Activated CD4-positive, alpha-beta T cell treated with anti-CD3 and anti-CD28 coated beads, Interleukin-2, amount 50 U/mL, for 4 hours (primary cell): ENCODE data around the gene SUGP2.
"Not testable (repeated sequence)": the region's sequence is repeated elsewhere in the genome, so short reads cannot be mapped to it uniquely, and the experiment has no call there.

Experiments
- DNase-seq, 2 experiments: peaks; one replicate each; pipeline ENCODE4 v3.0.0-alpha.2; 2020

SUGP2 gene

GRCh38 chr19:18989316-18989715 lies 44.0 kb downstream of the SUGP2 start:
- DNase-seq = no peak

DNA sequence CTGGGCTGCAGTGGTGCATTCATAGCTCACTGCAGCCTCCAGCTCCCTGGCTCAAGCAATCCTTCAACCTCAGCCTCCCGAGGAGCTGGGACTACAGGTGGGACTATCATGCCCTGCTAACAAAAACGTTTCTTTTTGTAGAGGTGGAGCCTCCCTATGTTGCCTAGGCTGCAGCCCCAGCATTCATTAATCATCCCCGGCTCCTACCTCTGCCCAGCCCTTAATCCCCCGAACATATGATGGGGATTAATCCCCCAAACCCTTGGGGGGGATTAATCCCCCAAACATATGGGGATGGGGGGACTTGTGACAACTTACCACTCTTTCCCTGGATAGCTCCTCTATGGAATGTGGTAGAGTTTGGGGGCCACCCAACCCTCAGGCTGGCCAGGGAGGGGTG lies 45.9 kb downstream of the SUGP2 start:
- DNase-seq = no peak

- DNase-seq = no peak
These were observed 48.1 kb downstream of the SUGP2 start for GRCh38 chr19:18985257-18985656.

DNA sequence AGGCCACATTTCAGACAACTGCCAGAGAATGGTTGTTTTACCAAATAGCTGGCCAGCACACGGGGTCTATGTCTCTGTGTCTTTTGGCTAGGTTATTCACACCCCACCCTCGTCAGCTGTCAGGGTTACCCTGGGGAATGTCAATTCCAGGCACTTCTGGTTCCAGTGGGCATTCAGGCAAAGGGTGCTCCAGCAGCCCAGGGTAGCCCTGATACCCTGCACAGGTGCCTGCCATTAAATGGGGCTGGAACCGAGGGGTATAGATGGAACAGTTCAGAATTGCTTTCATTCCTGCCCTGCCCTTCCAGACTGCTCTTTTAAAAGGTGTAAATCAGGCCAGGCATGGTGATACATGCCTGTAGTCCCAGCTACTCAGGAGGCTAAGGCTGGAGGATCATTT lies 49.1 kb downstream of the SUGP2 start:
- no peak for DNase-seq

- DNase-seq = no peak
These were observed 50.6 kb downstream of the SUGP2 start for GRCh38 chr19:18982669-18983068.

DNA sequence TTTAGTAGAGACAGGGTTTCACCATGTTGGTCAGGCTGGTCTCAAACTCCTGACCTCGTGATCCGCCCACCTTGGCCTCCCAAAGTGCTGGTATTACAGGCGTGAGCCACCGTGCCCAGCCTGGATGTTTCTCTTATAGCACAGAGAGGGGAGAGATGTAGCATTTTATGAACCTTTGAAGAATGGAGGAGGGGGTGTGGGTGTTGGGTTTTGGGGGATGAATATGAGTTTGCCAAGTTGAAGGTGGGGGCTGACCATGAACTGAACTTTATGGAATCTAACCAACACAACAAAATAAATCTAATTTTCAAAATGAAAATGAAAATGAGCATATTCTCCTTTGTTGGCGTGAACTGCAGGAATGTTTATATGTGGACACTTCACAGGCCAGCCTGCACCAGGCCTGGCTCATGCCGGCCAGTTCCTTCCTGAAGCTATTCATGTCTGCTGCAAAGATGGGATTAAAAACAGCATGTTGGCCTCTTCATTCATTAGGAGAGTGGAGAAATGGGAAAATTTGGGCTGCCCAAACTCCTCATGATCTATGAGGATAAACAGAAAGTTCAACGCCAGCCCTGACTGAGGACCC lies 52.8 kb downstream of the SUGP2 start:
- no peak for DNase-seq

GRCh38 chr19:18978616-18979015 lies 54.7 kb downstream of the SUGP2 start:
- no peak for DNase-seq

GRCh38 chr19:18975869-18976268 lies 57.4 kb downstream of the SUGP2 start:
- no peak for DNase-seq

DNA sequence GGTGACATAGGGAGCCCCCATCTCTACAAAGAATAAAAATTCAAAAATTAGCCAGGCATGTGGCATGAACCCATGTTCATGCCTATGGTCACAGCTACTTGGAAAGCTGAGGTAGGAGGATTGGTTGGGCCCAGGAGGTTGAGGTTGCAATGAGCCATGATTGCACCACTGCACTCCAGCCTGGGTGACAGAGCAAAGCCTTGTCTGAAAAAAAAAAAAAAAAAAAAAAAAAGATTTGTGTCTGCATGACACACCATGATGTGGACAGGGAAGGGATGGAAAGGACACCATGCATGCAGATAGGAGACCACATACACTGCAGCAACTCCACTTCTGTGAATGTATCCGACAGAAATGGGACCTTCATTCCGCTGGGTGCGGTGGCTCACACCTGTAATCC lies 58.3 kb downstream of the SUGP2 start:
- no peak for DNase-seq

DNA sequence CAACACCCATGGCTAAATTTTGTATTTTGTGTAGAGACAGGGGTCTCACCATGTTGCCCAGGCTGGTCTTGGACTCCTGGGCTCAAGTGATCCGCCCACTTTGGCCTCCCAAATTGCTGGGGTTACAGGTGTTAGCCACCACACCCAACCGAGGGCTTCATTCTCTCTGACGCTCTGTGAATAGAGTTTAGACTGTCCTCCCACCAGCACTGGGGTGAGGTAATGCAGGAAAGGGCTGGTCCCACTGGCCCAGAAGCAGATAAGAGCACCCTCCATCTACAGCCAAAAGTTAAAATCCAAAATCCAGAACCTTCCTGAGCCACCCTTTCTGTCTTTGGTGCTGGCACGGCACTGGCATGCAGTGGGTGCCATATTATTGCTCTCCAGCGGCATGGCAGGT lies 60.5 kb downstream of the SUGP2 start:
- no peak for DNase-seq

DNA sequence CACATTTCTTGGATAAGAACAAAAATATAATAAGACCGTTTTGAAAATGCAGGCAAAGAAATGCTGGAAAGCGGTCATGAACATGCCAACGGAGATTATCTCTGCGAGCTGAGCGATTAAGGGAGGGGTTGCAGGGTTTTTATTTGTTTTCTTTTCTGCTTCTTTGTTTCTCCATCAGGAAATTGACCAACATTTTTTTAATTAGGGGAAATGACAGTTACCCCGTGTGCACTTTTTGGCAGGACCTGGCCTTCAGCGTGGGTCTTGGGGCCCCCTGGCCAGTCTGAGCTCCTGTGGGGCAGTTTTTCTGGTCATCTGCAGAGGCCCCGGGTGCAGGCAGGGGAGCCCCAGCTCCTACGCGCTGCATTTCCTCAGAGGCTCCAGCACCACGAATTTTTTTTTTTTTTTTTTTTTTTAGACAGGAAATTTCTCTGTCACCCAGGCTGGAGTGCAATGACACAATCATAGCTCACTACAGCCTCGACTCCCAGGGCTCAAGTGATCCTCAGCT lies 61.0 kb downstream of the SUGP2 start:
- no peak for DNase-seq

- no peak for DNase-seq
These were observed 63.2 kb downstream of the SUGP2 start for GRCh38 chr19:18969931-18970659.

DNA sequence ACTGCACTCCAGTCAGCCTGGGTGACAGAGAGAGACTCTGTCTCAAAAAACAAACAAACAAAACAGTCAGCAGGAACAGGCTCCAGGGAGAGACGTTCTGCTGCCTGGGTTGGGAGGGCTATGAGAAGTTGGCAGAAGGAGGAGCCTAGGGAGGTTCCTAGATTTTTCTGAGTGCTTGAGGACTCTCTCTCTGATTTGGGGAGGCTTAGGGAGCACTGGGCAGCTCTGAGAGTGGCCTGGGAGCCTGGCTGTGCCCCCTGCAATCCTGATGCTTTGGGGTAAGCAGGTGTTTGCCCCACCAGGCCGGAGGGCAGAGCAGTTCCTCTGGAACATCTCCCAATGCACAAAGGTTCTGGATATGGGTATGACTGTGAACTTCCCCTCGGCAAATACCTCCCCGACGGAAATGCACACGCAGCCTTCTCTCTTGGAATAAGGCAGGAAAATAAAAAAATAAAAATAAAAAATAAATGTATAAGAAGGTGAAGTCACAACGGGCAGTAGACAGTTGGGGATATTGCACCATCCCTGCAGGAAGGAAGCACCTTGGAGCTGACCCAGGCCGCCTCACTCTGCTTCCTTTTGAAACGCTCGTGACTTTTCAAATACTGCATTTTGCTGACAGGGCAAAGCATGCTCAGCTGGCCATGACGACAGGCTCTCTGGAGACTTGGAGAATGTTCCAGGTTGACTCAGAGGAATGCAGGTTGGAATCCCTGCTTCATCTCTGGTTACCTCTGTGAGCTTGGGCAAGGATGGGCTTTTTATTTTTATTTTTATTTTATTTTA lies 65.8 kb downstream of the SUGP2 start:
- no peak for DNase-seq

GRCh38 chr19:18966307-18966706 lies 67.0 kb downstream of the SUGP2 start:
- DNase-seq = no peak

DNA sequence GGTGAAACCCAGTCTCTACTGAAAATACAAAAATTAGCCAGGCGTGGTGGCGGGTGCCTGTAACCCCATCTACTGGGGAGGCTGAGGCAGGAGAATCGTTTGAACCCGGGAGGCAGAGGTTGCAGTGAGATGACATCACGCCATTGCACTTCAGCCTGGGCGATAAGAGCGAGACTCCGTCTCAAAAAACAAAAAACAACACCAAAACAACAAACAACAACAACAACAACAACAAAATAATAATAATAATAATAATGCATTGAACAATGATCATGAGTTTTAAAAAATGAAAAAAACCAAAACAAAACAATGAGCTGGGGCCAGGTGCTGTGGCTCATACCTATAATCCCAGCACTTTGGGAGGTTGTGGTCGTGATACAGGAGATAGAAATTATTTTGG lies 69.2 kb downstream of the SUGP2 start:
- no peak for DNase-seq

- no peak for DNase-seq
These were observed 71.3 kb downstream of the SUGP2 start for GRCh38 chr19:18961767-18962620.

DNA sequence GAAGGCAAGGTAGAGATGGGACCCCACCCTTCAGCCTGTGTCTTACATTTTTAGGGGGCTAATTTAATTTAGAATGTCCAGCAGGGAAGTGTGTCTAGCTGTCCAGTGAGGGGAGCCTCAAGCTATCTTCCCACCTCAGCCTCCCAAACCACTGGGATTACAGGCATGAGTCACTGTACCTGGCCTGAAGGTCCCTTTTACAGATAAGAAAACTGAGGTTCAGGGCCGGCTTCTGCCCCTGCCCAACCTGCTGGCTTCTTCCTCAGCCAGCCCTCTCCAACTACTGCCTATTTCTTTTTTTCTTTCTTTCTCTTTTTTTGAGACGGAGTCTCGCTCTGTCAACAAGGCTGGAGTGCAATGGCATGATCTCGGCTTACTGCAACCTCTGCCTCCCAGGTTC lies 72.9 kb downstream of the SUGP2 start:
- no peak for DNase-seq

- no peak for DNase-seq
These were observed 78.3 kb downstream of the SUGP2 start for GRCh38 chr19:18955042-18955441.

DNA sequence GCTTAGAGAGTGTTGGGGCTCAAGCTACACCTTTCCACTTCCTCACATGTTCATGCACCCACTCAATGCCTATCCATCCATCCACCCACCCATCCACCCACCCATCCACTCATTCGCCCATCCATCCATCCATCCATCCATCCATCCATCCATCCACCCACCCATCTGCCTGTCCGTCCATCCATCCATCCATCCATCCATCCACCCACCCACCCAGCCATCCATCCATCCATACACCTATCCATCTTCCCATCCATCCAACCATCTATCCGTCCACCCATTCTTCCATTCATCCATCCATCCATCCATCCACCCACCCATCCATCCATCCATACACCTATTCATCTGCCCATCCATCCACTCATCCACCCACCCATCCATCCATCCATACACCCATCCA lies 79.2 kb downstream of the SUGP2 start:
- DNase-seq = no peak

DNA sequence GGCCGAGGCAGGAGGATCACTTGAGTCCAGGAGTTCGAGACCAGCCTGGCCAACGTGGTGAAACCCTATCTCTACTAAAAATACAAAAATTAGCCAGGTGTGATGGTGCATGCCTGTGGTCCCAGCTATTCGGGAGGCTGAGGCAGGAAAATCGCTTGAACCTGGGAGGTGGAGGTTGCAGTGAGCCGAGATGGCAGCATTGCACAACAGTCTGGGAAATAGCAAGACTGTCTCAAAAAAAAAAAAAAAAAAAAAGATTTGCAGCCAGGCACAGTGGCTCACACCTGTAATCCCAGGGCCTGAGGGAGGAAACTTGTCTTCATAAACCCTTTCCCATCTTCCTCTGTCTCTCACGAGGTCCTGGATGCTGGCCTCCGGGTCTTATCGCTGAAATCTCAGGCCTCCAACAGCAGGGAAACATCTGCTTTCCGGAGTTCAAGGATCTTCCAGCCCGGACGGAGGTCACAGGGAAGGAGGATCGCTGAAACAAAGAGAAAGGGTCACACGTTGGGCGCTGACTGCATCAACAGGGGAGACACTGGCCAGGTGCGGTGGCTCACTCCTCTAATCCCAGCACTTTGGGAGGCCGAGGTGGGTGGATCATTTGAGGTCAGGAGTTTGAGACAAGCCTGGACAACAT lies 80.8 kb downstream of the SUGP2 start:
- not testable (repeated sequence) for DNase-seq

DNA sequence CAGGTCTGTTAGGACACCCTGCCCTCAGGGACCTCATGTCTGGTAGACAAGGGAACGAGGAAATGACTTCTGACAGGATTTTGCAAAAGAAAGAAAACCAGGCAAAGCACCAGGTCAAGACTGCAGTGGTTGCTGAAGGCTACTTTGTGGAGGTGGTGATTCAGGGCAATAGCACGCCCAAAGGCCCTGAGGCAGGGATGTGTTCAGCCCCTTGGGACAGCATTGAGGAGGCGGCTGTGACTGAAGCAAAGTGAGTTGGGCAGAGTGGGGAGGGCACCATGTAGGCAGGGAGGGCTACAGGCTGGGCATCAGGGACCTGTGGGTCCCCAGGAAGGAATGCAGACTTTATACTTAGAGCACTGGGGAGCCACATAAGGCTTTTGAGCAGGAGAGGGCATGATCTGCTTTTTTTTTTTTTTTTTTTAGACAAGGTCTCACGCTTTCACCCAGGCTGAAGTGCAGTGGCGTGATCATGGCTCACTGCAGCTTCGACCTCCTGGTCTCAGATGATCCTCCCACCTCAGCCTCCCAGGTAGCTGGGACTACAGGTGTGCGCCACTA lies 81.5 kb downstream of the SUGP2 start:
- DNase-seq = no peak

- DNase-seq = no peak
These were observed 83.5 kb downstream of the SUGP2 start for GRCh38 chr19:18949858-18950257.
